HG02885 (cell line): ENCODE measurements around the gene GATD1.

Experiments used
- ATAC-seq: cut with Tn5 transposase; IDR thresholded peaks from one replicate; pipeline ENCODE4 v1.9.1; 2021; ENCODE audit warnings: mild to moderate bottlenecking; ENCODE audit not compliant: unreplicated experiment, poor library complexity

Gene GATD1

DNA sequence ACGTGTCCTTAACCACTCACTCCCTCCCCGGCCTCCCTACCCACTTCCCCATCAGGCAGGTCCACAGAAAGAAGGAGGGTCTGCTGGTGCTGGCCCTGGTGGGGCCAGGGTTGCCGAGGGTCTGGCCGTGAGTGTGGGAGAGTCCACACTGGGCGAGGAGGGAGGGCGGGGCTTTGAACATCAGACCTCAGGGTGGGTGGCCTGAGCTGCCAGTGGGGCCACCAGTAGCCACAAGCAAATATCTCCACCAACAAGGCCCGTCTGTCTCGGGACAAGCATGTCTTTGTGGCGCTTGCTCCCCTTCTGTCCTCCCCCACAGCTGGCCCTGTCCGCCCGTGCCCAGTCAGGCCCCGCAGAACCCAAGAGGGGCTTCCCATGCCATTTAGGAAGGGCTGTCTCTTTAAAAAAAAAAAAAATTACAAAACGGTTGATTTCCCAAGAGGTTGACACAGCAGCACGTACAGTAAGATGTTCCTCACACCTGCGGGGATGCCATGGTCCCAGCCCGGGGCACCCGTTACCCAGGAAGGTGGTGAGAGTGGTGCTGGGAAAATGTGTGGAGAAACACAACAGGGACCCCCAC is 47.7 kb downstream of the GATD1 start:
- no peak for ATAC-seq

DNA sequence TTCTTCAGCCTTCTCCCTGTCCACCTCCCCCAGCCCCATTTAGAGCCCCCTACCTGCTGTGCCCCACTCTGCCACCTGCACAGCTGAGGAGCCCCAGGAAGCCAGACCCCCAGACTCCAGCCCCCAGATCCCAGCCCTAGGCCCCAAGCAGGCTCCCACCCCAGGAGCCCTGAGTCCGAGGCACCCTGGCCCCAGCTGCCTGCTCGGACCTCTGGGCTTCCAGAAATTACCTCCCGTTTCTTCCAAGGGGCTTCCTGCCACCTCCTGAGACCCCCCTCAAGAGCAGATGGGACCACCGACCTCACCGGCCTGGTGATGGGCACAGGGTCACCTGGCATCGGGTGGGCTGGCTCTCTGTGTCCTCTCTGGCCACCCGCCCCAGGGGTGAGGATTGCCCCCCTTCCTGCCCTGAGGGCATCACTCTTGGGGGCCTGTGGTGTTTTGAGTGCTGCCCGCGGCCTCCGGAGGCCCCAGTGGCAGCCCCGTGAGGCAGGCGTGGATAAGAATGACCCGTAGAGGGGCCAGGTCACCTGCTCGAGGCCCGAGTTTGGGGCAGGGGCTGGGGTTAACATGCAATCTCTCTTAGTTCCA is 48.3 kb downstream of the GATD1 start:
- no peak for ATAC-seq

DNA sequence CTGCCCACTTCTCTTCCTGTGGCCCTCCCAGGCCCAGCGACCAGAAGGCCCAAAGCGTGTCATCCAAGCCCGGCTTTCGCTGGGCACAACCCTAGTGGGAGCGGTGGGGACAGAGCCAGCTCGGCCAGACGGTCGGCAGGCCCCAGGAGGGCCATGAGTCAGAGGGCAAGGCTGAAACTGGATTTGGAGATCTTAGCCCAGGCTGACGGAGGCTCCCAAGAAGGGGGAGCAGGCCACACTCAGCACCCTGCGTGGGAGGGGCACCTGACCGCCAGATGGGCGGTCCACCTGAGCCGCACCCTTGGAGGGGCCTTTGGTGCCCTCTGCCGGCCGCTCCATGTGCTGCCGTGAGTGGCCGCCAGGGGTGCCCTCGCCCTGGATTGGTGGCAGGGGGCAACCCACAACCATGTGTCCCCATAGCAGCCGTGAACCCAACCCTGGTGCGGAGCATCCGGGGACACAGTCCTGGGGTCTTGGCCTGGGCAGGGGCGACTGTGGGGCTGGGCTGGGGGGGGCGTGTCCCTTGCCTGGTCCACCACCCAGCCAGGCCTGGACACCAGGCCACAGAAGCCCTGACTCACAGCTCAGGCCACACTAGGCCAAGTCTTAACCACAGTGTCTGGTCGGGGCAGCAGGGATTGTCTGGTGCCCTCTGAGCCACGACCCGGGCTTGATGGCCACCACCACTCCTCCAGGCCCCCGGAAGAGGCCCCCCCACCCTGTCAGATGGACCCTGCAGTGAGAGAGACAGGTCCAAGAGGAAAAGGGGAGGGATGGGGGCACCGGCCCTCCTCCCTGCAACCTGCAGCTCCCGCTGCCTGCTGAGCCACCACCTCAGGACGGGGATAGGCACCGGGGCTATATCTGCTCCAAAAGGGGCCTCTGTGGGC is 49.2 kb downstream of the GATD1 start:
- ATAC-seq: peak; percentile 63

DNA sequence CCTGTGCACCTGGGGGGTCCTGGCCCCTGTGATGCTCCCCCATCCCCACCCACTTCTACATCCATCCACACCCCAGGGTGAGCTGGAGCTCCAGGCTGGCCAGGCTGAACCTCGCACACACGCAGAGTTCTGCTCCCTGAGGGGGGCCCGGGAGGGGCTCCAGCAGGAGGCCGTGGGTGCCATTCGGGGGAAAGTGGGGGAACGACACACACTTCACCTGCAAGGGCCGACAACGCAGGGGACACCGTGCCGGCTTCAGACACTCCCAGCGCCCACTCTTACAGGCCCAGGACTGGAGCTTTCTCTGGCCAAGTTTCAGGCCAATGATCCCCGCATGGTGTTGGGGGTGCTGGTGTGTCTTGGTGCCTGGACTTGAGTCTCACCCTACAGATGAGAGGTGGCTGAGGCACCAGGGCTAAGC is 50.0 kb downstream of the GATD1 start:
- no peak for ATAC-seq

DNA sequence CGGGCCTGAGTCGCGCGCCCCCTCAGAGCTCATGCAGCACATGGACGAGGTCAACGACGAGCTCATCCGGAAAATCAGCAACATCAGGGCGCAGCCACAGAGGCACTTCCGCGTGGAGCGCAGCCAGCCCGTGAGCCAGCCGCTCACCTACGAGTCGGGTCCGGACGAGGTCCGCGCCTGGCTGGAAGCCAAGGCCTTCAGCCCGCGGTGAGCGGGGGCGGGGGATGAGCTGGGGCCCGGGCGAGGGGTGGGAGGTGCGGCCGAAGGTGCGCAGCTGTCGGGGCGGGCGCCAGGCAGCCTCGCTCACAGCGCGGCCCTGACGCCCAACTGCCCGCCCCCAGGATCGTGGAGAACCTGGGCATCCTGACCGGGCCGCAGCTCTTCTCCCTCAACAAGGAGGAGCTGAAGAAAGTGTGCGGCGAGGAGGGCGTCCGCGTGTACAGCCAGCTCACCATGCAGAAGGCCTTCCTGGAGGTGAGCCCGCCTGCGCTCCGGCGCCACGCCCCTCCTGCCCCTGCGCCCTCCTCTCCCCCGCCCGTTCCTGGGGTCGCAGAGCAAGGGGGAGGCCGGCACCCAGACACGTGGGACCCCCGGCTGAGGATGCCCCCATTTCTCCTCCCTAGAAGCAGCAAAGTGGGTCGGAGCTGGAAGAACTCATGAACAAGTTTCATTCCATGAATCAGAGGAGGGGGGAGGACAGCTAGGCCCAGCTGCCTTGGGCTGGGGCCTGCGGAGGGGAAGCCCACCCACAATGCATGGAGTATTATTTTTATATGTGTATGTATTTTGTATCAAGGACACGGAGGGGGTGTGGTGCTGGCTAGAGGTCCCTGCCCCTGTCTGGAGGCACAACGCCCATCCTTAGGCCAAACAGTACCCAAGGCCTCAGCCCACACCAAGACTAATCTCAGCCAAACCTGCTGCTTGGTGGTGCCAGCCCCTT is 50.7 kb downstream of the GATD1 start:
- ATAC-seq: no peak

DNA sequence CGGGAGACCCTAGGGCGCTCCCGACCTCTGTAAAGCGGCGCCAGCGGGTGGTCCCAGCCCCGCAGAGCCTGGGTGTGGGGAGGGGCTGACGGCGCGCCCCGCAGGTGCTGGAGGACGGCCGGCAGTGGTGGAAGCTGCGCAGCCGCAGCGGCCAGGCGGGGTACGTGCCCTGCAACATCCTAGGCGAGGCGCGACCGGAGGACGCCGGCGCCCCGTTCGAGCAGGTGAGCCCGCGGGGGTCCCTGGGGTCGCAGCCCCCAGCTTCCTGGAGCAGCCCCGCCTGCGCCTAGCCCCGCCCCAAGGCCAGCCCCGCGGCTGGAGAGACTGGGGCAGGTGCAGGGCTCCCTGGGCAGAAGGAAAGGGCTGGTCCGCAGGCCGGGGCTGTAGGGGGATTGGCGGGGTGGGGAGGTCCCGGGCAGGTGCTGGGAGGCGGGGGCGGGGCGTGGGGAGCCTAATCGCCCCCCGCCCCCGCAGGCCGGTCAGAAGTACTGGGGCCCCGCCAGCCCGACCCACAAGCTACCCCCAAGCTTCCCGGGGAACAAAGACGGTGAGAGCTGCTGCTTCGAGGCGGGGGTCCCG is 51.6 kb downstream of the GATD1 start:
- no peak for ATAC-seq

DNA sequence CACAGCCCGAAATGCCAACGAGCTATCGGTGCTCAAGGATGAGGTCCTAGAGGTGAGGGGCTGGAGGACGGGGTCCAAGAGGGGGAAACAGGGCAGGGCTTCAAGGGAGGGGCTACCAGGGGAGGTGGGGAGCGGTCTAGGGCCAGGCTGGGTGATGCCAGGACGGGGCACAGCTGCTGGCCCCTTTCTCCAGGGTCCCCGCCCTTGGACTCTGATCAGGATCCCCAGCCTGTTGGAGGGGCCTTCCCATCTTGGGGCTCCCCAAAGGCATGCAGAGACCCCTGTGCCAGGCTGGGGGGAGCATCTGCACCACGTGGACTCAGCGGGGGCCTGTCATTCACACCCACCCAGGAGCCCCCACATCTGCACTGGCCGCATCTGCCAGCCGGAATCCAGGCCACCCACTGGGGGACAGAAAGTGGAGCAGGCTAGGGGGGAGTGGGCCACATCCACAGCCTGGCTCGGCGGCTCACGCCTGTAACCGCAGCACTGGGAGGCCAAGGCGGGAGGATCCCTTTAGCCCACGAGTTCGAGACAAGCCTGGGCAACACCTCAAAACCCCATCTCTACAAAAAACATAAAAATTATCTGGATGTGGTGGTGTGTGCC is 52.4 kb downstream of the GATD1 start:
- no peak for ATAC-seq

DNA sequence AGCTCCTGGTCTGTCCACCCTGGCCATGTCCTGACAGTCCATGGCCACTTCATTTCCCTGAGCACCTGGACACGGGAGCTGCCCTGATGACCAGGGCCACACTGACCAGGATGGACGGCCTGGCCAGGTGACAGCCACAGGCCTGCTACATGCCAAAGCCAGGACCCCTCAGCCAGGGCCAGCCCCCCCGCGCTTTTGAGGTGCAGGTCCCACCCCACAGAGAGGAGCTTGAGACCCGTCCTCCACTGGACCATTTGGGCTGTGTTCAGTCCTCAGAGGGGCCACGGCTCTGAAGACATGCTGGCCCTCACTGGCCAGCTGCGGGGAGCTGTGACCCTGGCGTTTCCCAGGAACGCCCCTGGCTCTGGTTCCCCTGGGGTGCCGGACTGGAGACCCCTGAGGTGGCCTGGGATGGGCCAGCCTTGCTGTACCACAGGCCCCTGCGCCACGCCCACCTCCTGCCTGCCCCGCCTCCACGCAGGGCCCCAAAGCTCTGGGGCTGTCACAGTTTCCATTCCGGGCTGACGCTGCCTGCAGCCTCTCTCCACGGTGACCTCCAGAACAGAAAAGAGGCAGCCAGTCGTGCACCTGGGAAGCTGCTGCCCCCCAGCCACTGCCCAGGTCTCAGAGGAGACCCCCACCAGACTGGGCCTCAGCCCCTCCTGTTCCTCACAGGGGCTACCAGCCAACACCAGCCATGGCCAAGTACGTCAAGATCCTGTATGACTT is 53.1 kb downstream of the GATD1 start:
- ATAC-seq: no peak

DNA sequence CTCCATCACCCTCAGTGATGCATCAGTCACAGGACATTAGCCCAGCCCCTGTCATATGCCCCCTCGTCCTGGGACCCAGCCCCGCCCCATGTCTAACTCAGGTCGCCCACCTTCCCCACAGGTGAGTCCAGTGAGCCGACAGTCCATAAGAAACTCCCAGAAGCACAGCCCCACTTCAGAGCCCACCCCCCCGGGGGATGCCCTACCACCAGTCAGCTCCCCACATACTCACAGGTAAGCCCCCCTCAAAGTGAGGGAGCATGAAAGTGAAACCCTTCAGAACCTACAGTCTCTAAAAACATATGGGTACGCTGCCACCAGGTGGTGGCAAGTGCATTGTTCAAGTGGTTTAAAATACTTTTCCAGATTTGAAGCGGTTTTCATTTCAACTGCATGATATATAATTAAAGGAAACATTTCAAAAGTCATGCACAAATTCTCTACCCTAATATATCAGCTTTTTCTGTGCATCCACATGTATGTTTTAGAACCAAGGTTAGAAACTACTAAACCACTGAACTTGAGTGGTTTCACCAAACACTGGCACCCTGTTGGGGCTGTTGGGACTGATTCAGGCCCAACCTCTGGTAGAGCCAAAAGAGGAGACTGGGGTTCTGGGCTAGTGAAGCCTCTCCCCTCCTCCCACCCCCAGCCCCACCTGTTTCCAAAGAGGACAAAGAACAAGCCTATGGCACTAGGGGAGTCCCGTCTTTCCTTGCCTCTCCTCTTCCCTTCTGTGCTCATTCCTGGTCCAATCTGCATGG is 54.0 kb downstream of the GATD1 start:
- ATAC-seq: no peak

DNA sequence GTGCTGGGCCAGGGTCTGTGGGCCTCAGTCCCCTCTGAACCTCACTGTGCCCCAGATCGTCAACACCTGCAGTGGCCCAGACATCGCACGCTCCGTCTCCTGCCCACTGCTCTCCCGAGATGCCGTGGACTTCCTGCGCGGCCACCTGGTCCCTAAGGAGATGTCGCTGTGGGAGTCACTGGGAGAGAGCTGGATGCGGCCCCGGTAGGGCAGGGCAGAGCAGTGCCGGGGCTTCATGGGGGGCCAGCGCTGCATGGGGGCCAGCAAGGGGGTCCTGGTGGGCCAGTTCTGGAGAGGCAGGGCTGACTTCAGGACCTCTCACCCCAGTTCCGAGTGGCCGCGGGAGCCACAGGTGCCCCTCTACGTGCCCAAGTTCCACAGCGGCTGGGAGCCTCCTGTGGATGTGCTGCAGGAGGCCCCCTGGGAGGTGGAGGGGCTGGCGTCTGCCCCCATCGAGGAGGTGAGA is 54.9 kb downstream of the GATD1 start:
- no peak for ATAC-seq

DNA sequence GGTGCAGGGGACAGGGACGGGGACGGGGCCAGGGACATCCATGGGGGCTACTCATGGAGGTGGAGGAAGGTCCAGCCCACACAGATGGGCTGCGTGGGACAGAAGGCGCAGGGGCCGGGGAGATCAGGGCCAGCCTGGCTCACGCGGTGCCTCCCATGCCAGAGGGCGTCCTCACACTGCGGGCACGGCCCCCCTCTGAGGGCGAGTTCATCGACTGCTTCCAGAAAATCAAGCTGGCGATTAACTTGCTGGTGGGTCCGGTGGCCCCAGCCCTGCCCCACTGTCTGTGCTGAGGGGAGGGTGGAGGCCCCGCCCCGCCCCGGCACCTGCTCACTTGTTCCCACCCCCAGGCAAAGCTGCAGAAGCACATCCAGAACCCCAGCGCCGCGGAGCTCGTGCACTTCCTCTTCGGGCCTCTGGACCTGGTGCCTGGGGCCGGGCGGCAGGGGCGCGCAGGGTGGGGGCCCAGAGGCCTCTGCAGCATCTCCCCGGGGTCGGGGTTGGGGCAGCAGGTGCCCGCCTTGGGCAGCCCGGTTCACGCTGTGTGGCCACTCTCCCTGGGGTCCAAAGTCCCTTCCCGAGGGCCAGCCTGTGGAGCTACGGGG is 55.4 kb downstream of the GATD1 start:
- ATAC-seq: no peak

DNA sequence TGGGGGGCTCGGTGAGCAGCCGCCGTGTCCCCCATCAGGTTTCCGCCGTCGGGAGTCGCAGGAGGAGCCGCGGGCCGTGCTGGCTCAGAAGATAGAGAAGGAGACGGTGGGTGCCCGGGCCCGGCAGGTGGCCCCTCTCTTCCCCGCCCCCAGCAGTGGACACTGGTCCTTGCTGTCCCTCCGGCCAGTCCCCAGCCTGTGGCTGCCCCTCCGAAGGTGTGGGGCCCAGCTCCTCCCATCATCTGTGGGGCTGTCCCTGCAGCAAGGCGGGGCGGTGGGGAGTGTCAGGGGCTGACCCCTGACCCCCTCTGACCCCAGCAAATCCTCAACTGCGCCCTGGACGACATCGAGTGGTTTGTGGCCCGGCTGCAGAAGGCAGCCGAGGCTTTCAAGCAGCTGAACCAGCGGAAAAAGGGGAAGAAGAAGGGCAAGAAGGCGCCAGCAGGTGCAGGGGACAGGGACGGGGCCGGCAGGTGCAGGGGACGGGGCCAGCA is 56.0 kb downstream of the GATD1 start:
- ATAC-seq: no peak

DNA sequence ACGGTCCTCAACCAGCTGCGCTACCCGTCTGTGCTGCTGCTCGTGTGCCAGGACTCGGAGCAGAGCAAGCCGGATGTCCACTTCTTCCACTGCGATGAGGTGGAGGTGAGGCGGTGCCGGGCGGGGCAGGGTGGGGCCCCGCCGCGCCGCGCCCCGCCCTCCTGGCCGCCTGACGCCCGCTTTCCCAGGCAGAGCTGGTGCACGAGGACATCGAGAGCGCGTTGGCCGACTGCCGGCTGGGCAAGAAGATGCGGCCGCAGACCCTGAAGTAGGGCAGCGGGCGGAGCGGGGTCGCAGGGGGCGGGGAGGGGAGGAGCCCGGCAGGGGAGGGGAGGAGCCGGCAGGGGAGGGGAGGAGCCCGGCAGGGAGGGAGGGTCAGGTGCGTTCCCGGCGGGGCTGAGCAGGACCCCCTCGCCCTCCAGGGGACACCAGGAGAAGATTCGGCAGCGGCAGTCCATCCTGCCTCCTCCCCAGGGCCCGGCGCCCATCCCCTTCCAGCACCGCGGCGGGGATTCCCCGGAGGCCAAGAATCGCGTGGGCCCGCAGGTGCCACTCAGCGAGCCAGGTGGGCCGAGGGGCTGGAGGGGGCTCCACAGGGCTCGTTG is 56.5 kb downstream of the GATD1 start:
- no peak for ATAC-seq

DNA sequence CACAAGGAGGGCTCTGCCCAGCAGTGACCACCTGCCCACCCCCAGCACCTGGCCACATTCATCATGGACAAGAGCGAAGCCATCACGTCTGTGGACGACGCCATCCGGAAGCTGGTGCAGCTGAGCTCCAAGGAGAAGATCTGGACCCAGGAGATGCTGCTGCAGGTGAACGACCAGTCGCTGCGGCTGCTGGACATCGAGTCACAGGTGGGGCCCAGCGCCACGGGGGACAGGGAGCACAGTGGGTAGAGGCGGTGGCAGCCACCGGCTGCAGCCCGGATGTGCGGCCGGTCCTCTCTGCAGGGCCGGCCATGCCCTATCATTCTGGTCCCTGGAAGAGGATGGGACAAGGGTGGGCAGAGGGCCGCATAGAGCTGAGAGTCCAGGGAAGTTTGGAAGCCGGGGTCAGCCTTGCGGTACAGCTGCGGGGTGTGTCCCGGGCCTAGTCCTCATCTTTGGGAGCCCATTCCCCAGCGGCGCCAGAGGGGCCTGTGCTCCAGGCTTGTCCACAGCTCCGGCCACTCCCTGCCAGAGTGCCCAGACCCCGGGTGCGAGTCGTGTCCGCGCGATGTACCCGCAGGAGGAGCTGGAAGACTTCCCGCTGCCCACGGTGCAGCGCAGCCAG is 57.2 kb downstream of the GATD1 start:
- no peak for ATAC-seq

DNA sequence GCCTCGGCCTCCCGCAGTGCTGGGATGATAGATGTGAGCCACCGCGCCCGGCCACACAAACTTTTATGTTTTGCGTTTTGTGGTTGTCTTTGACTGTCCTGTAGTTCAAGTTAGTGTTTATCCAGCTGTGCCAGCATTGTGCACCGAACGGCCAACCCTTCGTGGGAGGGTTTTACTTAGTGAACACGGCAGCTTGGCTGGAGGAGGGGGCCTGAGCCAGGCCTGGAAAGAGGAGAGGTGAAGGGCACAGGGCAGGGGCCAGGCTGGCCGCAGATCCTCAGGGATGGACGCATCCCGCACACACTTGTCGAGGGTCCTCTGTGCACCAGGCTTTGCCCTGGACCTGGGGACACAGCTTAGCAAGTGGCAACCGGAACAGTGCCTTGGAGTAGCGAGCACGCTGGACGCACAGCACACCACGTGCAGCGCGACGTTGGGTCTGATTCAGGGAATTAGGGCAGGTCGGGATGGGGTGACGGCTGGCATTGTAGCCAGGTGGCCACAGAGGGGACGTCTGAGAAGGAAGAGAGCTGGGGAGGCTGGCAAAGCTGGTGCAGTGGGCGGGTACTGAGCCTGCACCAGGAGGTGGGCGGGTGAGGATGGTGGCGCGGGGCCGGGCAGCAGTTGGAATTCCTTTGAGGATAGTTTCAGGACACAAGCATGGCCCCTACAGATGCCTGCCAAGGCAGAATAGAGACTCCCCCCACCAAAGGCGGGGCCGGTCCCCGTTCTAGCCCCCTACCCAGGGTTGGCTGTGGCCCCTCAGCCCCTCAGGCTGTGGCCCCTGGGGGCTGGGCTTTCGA is 57.9 kb downstream of the GATD1 start:
- ATAC-seq: no peak
